NCI-H69 (cell line): ENCODE measurements around the gene FBXL17.

Source experiments
- DNase-seq: peaks from one replicate; lab custom pipeline; 2025; lab: John Stamatoyannopoulos, UW

FBXL17 gene

DNA sequence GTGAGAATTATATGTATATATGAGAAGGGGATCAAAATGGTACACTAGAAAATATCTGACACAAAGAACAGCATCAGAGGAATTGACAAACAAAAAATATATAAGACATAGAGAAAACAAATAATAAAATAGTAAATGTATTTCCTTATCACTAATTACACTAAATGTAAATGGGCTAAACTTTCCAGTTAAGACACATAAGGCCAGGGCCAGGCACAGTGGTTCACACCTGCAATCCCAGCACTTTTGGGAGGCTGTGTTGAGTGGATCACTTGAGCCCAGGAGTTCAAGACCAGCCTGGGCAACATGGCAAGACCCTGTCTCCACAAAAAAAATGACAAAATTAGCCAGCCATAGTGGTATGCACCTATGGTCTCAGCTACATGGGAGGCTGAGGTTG lies 8.5 kb downstream of the FBXL17 start:
- DNase-seq, result no peak

DNA sequence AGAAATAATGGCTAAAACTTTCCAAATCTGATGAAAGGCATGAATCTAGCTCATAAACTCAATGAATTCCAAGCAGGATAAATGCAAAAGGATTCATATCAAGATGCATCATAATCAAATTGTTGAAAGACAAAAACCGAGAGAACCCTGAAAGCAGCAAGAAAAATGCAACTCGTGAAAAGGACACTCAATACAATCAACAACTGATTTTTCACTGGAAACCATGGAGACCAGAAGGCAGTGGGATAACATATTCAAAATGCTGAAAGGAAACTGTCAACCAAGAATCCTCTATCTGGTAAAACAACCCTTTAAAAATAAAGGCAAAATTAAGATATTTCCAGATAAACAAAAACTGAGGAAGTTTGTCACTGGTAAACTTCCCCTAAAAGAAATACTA lies 9.5 kb downstream of the FBXL17 start:
- no peak for DNase-seq

DNA sequence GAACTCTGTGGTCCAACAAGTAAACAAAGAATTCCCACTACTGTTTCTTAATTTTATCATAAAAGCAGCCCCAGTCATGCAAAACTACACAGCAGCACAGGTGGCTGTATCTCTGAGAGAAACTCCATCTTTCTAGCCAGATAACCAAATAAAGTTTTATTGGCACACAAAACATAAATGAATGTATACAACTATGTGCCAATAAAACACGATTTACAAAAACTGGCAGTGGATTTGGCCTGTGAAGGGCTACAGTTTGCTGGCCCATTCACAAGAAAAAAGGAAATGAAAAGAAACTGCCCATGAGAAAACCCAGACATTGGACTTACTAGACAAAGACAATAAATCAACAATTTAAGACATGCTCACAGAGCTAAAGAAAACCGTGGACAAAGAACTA lies 10.6 kb downstream of the FBXL17 start:
- no peak for DNase-seq

DNA sequence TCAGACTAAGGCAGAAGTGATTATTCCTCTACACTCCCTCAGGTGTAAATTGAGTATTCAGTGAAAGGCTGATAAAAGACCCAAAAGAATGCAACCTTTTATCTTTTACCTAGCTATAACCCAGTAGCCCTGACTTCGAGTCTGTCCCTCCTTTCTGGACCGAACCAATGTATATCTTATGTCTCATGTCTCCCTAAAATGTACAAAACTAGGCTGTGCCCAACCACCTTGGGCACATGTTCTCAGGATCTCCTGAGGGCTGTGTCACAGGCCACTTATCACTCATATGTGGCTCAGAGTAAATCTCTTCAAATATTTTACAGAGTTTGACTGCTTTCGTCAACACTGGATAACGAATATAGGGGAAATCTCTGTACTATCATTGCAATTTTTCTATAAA lies 12.7 kb downstream of the FBXL17 start:
- DNase-seq, result no peak

DNA sequence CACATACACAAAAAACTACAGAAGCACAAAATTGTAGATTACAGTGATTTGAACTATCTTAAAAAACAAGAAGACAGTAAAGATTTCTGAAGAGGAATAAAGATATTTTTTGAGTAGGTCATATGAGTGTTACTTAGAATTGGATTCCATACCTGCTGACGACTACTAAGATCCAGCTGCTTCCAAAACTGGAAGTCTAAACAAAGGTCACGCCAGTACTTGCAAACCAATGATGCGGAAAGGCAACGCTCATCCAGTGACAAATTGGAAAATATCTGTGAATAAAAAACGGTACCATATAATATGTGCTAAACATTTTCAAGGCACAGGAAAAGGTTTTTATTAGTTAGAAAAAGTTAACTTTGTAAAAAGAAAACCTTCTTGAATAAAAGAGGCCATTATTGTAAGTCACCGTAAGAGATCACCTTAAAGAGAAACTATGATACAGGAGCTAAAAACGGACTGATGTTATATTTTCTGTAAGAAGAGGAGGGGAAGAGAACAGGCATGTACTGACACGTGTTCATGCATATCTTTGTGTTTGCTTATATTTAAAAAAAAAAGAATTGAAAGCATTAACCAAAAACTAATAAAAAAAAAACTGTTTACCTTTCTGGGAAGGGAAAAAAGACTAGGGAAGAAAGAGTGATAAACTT lies 14.1 kb downstream of the FBXL17 start:
- no peak for DNase-seq

DNA sequence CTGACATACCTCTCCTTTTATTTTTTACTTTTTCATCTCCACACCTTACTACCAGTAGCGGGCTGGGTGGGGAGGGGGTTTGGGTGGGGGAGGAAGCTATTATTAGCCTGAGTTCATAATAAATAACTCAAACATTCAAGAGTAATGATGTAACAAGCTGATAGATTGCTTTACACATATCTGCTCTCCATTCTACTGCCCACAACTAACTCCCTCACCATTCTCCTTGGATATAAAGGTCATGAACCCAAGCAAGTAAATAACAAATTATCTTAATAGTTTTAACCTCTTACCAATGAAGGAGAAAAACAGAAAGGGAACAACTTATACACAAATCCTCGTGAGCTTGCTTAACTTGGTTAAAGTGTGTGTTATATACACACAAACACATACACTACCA lies 15.4 kb downstream of the FBXL17 start:
- no peak for DNase-seq

DNA sequence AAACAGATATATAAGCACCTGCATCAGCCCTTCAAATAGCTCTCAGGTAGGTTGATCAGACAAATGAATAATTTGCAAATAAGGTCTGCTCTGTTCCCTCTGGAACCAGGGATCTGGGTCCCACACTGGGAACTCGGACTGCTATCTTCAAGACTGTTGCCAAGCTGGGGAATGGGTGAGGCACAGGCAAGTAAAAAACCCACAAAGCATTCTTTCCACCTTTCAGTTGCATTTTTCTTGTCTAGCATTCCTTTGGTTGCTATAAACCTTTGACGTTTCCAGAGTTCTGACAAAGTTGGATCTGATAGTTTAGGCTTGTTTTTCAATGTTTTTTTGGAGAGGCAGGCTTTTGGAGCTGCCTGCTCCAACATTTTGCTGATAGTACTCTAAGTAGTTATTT lies 20.1 kb downstream of the FBXL17 start:
- DNase-seq, result no peak

DNA sequence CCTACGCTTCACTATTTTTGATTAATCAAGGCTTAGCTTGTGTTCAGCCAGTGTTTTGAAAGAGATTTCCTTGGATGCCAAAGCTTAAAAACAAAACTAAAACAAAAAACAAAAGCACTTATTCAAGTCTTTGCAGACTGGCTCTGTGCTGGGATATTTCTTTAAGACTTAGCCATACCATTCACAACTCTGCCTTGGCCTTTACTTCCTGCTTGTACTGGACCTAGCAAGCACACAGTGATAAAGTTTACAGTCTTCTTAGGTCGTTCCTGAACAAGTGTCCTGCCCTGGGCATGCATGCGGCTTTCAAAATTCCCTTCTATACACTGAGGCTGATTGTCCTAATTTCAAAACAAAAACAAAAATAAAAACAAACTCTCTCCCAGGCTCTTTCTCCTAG lies 20.7 kb downstream of the FBXL17 start:
- no peak for DNase-seq

DNA sequence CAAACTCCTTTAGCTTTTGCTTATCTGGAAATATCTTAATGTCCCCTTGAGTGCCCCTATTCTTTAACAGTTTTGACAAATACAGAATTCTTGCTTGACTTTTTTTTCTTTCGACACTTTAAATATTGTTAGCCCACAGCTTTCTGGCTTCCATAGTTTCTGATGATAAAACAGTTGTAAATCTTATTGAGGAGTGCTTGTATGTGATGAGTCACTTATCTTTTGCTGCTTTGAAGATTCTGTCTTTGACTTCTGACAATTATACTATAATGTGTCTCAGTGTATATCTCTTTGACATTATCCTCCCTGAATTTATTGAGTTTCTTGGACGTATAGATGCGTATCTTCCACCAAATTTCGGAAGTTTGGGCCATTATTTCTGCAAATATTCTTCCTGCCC lies 21.6 kb downstream of the FBXL17 start:
- DNase-seq, result no peak

DNA sequence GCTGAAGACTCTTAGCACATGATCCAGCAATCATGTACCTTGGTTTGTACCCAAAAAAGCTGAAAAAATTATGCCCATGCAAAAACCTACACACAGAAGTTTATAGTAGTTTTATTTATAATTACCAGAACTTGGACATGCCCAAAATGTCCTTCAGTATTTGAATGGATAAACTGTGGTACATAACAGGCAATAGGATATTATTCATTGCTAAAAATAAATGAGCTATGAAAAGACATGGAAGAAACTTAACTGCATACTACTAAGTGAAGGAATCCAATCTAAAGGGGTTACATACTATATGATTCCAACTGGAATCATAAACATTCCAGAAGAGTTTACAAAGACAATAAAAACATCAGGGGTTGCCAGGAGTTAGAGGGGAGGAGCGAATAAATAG lies 25.6 kb downstream of the FBXL17 start:
- no peak for DNase-seq

DNA sequence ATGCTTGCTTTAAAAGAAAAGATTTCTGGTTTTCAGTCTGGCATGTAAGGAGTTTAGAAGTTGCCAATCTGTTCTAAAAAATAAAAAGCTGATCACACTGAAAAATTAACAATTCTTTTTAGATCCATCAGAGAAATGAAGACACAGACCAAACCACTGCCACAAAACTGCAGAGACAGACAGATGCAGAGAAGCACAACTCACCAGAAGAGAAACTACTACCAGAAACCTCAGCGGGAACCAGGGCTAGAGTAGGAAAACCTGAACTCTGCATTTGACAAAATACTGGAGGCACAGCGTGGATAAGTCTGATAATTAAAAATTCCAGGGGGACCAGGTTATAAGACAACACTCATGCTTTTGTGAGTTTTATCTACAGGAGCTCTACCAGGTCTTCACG lies 28.8 kb downstream of the FBXL17 start:
- DNase-seq, result no peak

DNA sequence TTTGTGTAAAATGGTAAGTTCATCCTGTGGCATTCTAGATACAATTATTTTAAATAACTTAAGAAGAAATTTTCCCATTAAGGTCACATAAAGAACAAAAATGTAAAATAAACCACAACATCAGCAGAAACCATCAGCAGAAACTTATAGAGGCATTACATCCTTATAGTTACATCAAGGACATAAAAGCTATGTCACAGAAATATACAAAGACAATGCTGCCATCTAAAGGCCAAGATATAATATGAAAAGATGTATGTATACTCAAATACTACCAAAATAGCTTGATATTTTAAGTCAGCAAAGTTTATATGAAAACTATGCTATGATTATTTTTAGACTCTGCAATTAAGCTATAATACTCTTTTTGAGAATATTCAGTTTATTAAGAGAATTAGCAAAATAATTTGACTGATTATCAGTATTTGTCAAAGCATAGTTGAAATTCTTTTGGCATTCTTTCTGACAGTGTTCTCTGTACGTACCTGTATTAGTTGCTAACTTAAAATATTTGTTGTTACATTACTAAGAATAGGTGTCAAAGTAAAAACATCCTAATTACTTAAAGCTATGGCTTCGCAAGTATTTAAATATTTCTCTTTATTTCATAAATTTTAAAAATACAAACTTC lies 36.2 kb downstream of the FBXL17 start:
- peak; percentile 82 for DNase-seq

DNA sequence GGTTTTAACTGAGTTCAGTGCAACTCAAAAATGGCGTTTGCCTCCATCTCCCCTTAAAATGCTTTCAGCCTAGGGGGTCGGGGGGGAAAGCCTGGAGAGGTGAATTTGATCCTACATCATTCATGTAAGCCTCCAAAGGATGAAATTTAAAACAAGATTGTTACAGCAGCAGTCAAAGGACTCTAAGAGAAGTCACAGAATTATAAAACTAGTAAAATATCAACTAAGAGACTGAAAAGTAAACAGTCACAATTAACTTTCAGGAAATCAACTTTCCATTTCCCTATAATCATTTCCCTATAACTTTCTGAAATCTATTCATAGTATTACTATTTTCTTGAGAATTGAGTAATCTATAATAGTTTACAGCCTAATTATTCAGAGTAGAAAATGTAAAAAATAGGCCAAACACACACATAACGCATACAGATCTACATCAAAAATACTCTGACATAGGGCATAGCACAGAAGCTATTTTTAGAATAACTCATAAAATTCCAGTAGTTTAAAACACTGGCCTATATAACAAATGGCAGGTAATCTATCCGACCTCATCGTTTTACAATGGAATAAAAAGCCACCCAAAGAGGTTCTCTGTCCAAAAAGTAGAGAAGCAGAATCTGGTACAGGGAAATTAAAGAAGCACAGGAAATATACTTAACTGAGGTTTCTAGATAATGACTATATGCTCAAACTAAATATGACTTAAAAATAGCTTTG lies 37.6 kb downstream of the FBXL17 start:
- DNase-seq, result no peak

DNA sequence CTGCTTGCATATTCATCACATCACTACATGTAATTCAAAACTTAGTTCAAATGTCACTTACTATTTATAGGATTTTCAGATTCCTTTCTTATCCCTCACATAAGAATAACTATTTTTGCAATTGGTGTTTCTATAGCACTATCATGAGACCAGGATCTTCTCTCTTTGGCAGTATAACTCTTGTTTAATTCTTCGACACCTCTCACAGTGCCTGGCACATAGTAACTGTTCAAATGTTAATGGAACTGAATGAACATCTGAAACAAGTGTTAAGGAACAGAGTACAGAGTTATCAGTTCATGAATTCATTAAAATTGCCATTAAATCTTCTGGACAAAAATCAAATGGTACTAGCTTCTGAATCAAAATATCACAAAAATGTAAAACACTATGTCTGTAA lies 40.0 kb downstream of the FBXL17 start:
- no peak for DNase-seq

DNA sequence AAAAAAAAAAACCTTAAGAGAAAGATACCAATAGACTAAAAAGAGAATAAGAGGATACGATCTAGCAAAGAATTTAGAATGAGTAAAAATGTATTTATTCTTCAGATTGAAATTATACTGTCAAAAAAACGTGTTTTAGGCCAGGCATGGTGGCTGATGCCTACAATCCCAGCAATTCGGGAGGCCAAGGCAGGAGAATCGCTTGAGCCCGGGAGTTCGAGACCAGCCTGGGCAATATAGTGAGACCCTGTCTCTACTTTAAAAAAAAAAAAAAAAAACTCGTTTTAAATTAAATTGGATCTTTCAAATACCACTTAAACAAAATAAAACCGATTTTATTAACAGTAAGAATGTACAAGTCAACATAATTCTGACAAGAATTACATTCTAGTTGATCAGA lies 41.8 kb downstream of the FBXL17 start:
- no peak for DNase-seq

DNA sequence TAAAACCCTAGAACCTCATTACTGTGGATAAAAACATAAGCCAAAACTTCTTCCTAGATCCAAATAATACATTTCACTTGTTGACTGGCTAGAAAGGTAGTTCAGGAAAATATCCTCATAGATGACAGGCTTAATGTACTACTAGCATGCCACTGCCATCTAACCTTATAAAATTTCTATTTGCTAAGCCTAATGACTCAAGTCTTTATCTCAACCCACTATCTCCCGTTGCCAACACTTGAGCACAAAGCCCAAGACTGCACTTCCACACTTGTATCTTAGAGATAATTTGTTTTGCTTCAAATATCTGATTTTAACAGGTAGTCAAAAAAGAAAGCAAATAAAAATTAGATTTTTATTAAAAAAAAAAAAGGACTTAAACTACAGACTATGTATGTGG lies 42.7 kb downstream of the FBXL17 start:
- peak; percentile 12 for DNase-seq

DNA sequence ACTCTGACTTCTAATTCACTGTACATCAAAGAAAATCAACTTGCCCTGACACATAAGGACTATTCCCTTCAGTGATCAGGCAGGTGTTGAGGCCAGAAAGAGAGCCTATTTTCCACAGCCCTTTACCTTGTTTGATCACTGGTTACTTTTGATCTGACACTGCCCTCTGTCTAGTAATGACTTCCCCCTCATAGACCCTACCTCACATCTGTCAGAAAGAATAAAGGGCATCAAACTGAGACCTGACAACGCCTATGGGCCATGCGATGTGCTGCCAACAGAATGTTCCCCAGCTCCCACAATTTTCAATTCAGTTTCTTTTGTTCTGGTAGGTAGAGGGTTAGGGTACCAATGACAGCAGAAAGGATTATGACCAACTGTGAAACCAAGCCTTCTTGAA lies 47.7 kb downstream of the FBXL17 start:
- DNase-seq, result peak; percentile 9

DNA sequence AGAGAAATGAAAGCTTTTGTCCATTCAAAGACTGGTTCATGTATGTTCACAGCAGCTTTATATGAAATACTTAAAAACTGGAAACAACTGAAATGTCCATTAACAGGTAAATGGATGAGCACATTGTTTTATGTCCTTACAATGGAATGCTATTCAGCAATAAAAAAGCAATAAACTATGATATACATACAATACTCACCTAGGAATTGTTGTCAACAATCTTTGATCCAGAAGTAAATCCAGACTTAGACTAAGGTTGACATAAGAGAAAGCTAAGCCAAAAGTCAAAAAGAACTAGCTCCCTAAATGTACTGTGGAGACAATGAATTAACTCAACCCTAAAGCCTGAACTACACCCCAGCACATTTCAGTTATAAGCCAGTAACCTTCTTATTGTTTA lies 54.9 kb downstream of the FBXL17 start:
- DNase-seq, result no peak

DNA sequence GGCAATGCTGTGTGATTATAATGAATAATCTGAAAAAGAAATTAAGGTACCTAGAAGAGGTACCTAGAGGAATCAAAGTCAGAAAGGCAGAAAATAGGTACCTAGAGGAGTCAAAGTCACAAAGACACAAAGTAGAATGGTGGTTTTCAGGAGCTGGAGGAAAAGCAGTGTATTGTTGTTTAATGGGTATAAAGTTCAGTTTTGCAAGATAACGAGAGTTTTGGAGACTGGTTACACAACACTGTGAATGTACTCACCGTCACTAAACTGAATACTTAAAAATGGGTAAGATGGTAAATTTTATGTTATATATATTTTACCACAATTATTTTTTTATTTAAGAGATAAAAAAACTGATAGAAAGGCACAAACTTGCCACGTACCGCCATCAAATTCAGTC lies 57.0 kb downstream of the FBXL17 start:
- no peak for DNase-seq

DNA sequence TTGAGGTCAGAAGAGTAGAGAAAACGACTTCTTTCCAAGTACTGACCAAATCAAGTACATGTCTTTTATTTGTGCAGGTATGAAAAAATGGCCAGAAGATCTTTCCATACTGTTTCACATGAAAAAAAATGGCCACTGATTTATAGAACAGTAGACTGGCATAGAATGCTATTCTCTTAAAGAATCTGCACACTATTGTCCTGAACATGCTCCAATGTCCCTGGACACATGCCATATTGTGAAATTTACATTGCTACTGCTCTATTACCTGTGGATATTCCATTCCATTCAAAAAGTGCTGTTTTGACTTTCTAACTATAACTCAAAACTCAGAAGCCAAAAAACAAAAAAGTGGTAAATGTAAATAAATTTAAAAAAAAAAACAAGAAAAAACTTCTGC lies 60.6 kb downstream of the FBXL17 start:
- DNase-seq, result no peak

DNA sequence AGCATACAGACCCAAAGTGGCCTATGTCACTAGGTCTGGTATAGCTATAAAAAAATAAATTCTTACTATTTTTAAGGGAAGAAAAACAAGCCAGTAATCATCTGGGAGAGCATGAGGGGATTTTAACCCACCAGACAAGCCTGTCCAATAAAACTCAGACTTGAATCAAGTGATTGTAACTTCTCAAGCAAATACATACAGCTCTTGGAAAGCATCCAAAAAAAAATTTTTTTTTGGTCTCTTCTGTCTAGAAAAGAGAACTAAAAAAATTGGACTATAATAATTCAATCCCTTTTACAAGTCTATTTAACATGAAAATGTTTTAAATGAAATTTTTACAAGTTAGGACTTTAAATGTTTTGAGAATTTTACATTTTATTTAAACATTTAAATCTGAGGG lies 61.7 kb downstream of the FBXL17 start:
- peak; percentile 28 for DNase-seq

DNA sequence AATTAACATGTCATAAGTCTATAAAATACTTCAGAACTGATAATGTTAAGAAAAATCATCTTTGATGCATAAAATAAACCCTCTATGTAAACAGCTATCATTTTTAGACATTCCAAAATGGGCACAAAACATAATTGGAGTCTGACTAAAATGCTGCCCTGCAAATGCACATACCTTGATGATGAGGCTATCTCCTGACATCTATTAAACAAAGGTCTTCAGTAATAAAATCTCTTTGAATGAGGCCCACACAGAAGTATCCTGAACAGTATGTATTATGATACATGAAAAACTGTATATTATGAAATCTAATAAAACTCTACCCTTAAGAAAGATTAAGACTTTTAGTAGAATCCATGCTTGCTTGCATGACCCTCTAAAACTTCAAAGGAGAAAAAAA lies 66.1 kb downstream of the FBXL17 start:
- no peak for DNase-seq

DNA sequence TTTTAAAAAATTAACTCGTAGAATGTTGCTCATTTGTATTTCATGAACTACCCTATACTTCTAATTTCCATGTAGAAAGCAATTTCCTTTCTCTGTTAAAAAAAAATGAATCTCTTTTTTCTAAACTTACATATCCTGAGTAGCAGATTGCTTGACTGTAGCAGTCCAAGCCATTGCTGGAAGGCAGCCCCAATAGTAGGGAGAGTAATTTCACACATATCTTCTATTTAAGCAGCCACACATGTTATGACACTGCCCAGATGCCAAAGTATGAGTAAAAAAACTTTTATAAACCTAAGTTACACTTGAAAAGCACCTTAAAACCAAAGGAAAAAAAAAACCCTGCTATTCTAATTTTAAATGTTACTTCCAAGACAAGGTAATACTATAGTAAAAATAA lies 69.6 kb downstream of the FBXL17 start:
- no peak for DNase-seq

DNA sequence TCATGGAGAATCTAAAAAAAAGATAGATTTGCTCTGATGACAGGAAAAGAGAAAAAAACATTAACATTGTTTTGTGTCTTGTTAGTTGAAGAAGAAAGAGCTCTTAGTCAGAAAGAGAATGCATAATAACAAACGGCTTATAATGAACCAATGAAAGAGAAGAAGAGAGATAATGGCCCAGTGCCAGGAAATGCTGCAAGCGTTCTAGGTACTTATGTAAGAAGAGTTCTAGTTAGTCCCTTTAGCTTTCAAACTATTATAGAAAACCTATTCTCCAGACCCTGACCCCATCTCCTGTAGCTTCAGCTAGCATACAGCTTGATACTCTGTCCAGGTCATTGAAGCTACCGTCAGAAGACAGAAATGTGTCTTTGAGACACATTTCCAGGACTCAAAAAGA lies 70.2 kb downstream of the FBXL17 start:
- no peak for DNase-seq
